Upper lobe of left lung (tissue), 4 donors: ENCODE measurements around the gene TCTN2.

ENCODE experiments used
- CTCF ChIP-seq, 6 experiments: fragments of 450-650 bp in 4 of 6; fragments of 200-600 bp in 2 of 6; sonication (generic) in 2 of 6; IDR thresholded peaks; one replicate each; pipeline ENCODE4 v1.5.1; 2016 to 2019; ENCODE audit warnings: antibody characterized with exemption in 6 of 6
- EP300 ChIP-seq, 4 donors: sonication (generic); formaldehyde crosslinking; IDR thresholded peaks; one replicate each; pipeline ENCODE4 v1.5.1; 2017; ENCODE audit warnings: antibody characterized with exemption in 4 of 4, control low read depth in 2 of 4
- POLR2A ChIP-seq, 4 donors: fragments of 450-650 bp; IDR thresholded peaks; one replicate each; pipeline ENCODE4 v1.5.1; 2016 to 2017; ENCODE audit warnings: antibody characterized with exemption in 4 of 4, mild to moderate bottlenecking in 2 of 4
- POLR2AphosphoS5 ChIP-seq, 2 donors: sonication (generic); formaldehyde crosslinking; IDR thresholded peaks; one replicate each; pipeline ENCODE4 v1.5.1; 2017; ENCODE audit warnings: antibody characterized with exemption in 2 of 2

DNA sequence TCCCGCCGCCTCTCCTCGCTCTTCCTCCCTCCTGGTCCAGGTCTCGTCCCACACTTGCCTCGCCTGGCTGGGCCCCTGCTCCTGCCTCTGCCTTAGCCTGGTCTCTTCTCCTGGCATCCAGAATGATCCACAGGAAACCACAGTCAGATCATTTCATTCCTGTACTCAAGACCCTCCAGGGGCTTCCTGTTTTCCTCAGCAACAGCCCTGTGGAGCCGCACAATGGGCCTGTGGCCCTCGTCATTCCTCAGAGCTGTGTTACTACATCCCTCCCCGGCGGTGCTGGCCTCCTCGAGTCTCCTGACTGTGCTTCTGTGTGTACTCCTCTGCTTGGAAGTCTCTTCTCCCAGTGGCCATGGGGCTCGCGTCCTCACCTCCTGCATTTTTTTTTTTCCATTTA is 61.3 kb downstream of the TCTN2 start:
- TF ChIP-seq CTCF (IDR thresholded peaks at IDR 0.05) (no peak), POLR2AphosphoS5 (IDR thresholded peaks at IDR 0.05) (no peak), POLR2A (IDR thresholded peaks at IDR 0.05) (no peak), EP300 (IDR thresholded peaks at IDR 0.05) (no peak)
